RWPE2 (cell line): ENCODE data around the gene BEGAIN.

Experiments
- ATAC-seq: fragments of 200-7000 bp; cut with Tn5 transposase; 3 replicates; pipeline ENCODE4 v1.9.1; 2021; ENCODE audit warnings: low read depth
- DNase-seq: peaks from one replicate; pipeline ENCODE4 v3.0.0-alpha.2; 2020; ENCODE audit warnings: low spot score
- H3K27ac ChIP-seq: fragments of 450-650 bp; 2 replicates; pipeline ENCODE4 v1.5.1; 2017; ENCODE audit warnings: mild to moderate bottlenecking; ENCODE audit not compliant: poor library complexity, severe bottlenecking
- H3K27me3 ChIP-seq: fragments of 250-450 bp; sonication (Bioruptor Pico); 2 replicates; pipeline ENCODE4 v1.5.1; 2021; ENCODE audit warnings: mild to moderate bottlenecking, moderate library complexity; ENCODE audit not compliant: insufficient read depth, poor library complexity, severe bottlenecking
- H3K36me3 ChIP-seq: fragments of 250-450 bp; sonication (Bioruptor Pico); 2 replicates; pipeline ENCODE4 v1.5.1; 2020; ENCODE audit warnings: low read depth, mild to moderate bottlenecking, moderate library complexity
- H3K4me1 ChIP-seq: fragments of 250-450 bp; sonication (Bioruptor Pico); 2 replicates; pipeline ENCODE4 v1.5.1; 2021; ENCODE audit warnings: mild to moderate bottlenecking, moderate library complexity; ENCODE audit not compliant: insufficient read depth, poor library complexity, severe bottlenecking
- H3K4me3 ChIP-seq: fragments of 250-450 bp; sonication (Bioruptor Pico); 2 replicates; pipeline ENCODE4 v1.5.1; 2021; ENCODE audit warnings: mild to moderate bottlenecking, moderate library complexity; ENCODE audit not compliant: severe bottlenecking
- H3K9me3 ChIP-seq: fragments of 250-450 bp; sonication (Bioruptor Pico); 2 replicates; pipeline ENCODE4 v1.5.1; 2021; ENCODE audit warnings: mild to moderate bottlenecking, moderate library complexity; ENCODE audit not compliant: severe bottlenecking
- CTCF ChIP-seq: fragments of 450-650 bp; IDR thresholded peaks from one replicate; pipeline ENCODE4 v1.5.1; 2017; ENCODE audit warnings: mild to moderate bottlenecking, moderate library complexity; ENCODE audit not compliant: poor library complexity, severe bottlenecking

Gene BEGAIN

GRCh38 chr14:100594625-100594951, 7.4 kb upstream of the BEGAIN start:
- no peak overlapping the region for H3K4me3 ChIP-seq
- H3K36me3 ChIP-seq, result no peaks in the 10 kb centered on the region
- H3K27me3 ChIP-seq, result peaks cover 30% of the 10 kb centered on the region
- DNase-seq (no peak), ATAC-seq (no peak)
- H3K9me3 ChIP-seq, result no peaks in the 10 kb centered on the region
- no peaks in the 10 kb centered on the region for H3K4me1 ChIP-seq
- TF ChIP-seq CTCF, result no peak
- no peak overlapping the region for H3K27ac ChIP-seq

- no peaks in the 10 kb centered on the region for H3K9me3 ChIP-seq
- peaks cover 25% of the 10 kb centered on the region for H3K27me3 ChIP-seq
- H3K4me1 ChIP-seq, result no peaks in the 10 kb centered on the region
- peak; percentile 66 for DNase-seq
- no peak overlapping the region for H3K27ac ChIP-seq
- ATAC-seq, result no peak
- TF ChIP-seq CTCF, result no peak
- H3K36me3 ChIP-seq, result no peaks in the 10 kb centered on the region
- no peak overlapping the region for H3K4me3 ChIP-seq
Observed at GRCh38 chr14:100593751-100594624, 6.8 kb upstream of the BEGAIN start.

GRCh38 chr14:100592972-100593371, 5.8 kb upstream of the BEGAIN start:
- H3K4me3 ChIP-seq, result no peak overlapping the region
- H3K27me3 ChIP-seq, result peaks cover 15% of the 10 kb centered on the region
- DNase-seq, result no peak
- no peak overlapping the region for H3K27ac ChIP-seq
- H3K36me3 ChIP-seq, result no peaks in the 10 kb centered on the region
- no peaks in the 10 kb centered on the region for H3K4me1 ChIP-seq
- no peak for ATAC-seq
- TF ChIP-seq CTCF, result no peak
- no peaks in the 10 kb centered on the region for H3K9me3 ChIP-seq

- TF ChIP-seq CTCF, result no peak
- Histone ChIP-seq H3K9me3 (no peaks in the 10 kb centered on the region), H3K4me3 (no peak overlapping the region), H3K4me1 (no peaks in the 10 kb centered on the region), H3K27ac (no peak overlapping the region), H3K36me3 (no peaks in the 10 kb centered on the region), H3K27me3 (peaks cover 12% of the 10 kb centered on the region)
- ATAC-seq, result no peak
- DNase-seq, result peak; percentile 70
Observed at GRCh38 chr14:100592461-100592891, 5.3 kb upstream of the BEGAIN start.
